Epithelial cell of esophagus (primary cell): ENCODE measurements around the gene CEP95.
"Not testable (repeated sequence)": the region's sequence is repeated elsewhere in the genome, so short reads cannot be mapped to it uniquely, and the experiment has no call there.

Experiments
- DNase-seq: peaks from one replicate; pipeline ENCODE4 v3.0.0; 2010; ENCODE audit warnings: low read depth
- H3K4me3 ChIP-seq: 2 replicates; pipeline ENCODE4 v1.5.1; 2011; ENCODE audit warnings: mild to moderate bottlenecking, low read length, control low read depth
- CTCF ChIP-seq: IDR thresholded peaks from 2 replicates; pipeline ENCODE4 v1.5.1; 2011; ENCODE audit warnings: low read depth, mild to moderate bottlenecking, low read length, control low read depth, inconsistent platforms; ENCODE audit not compliant: insufficient read depth; ENCODE audit errors: missing control alignments

Gene CEP95

GRCh38 chr17:64466019-64466735, 40.6 kb upstream of the CEP95 start:
- no peak for TF ChIP-seq CTCF
- no peak overlapping the region for H3K4me3 ChIP-seq
- no peak for DNase-seq

DNA sequence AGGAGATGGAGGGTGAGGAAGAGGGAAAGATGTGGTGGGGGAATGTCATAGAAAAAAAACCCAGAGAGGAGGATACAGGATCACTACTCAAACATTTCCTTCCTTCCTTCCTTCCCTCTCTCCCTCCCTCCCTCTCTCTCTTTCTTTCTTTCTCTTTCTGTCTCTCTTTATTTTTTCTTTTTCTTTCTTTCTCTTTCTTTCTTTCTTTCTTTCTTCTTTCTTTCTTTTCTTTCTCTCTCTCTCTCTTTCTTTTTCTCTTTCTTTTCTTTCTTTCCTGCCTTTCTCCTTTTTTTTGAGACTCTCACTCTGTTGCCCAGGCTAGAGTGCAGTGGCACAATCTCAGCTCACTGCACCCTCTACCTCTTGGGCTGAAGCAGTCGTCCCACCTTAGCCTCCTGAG, 39.9 kb upstream of the CEP95 start:
- DNase-seq, H3K4me3 ChIP-seq: not testable (repeated sequence)

DNA sequence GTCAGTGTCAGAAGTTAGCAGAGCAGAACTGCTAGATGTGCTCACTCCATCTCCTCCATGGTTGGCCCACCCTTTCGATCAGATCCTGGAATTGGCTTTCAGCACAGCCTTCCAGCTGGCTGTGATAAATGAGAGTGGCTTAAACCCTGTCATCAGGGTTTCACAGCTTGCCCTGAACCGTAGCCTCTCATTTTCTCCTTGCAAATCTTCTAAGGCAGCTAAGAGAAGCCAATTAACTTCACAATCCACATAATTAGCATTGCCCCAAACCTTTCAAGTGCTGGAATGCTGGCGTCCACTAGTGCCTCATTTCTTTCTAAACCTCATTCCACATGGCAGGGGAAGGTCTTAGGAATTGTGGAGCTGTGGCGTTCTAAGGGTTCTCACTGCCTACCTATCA, 36.2 kb upstream of the CEP95 start:
- no peak for DNase-seq
- H3K4me3 ChIP-seq = no peak overlapping the region
- no peak for TF ChIP-seq CTCF

DNA sequence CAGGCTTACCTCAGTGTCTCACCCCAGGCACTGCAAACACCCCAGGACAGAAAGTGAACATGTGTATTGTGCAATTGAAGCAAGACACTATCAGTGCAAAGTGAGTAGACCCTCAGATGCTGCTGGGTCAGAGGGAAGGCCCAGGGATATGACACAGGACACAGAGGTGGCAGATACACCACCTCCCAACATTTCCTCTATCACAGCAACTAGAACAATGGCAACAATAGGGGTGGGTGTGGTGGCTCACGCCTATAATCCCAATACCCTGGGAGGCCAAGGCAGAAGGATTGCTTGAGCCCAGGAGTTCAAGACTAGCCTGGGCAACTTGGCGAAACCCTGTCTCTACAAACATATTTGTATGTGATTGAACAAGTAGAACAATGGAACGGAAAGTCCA, 35.3 kb upstream of the CEP95 start:
- H3K4me3 ChIP-seq = no peak overlapping the region
- DNase-seq = no peak
- no peak for TF ChIP-seq CTCF

- DNase-seq = peak; percentile 8
- no peak overlapping the region for H3K4me3 ChIP-seq
- no peak for TF ChIP-seq CTCF
Observed at GRCh38 chr17:64472564-64472963, 34.2 kb upstream of the CEP95 start.

DNA sequence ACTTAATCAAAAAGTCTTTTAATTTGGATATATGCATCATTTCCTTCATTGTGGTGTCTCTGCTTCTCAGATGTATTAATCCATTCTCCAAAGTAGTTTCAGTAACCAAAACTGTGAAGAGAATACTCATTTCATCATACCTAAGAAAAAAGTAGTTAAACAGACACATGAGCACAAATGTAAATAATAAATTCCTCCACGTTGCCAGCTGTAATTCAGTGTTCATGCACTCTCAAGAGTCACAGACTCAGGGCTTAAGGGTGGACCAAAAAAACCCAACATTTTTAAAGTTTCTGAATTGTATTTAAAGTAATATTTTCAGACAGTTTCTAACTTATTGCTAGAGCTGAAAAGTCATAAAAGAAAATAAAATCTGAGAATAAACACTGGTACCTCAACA, 28.9 kb upstream of the CEP95 start:
- H3K4me3 ChIP-seq = no peak overlapping the region
- no peak for TF ChIP-seq CTCF
- no peak for DNase-seq

- no peak for DNase-seq
- no peak overlapping the region for H3K4me3 ChIP-seq
- no peak for TF ChIP-seq CTCF
Observed at GRCh38 chr17:64480951-64481350, 25.8 kb upstream of the CEP95 start.
